WI38 (cell line): ENCODE measurements around the gene TRIML2.
"Not testable (repeated sequence)": the region's sequence is repeated elsewhere in the genome, so short reads cannot be mapped to it uniquely, and the experiment has no call there.

Experiments used
- H3K4me3 ChIP-seq: 2 replicates; pipeline ENCODE4 v1.5.1; 2011; ENCODE audit warnings: low read depth, mild to moderate bottlenecking, control low read depth, low read length
- CTCF ChIP-seq: IDR thresholded peaks from 2 replicates; pipeline ENCODE4 v1.5.1; 2012; ENCODE audit warnings: low read depth, mild to moderate bottlenecking, control low read depth, low read length

Gene TRIML2

GRCh38 chr4:188061083-188061482 is 48.3 kb downstream of the TRIML2 start:
- no peak for TF ChIP-seq CTCF
- H3K4me3 ChIP-seq: no peak overlapping the region

- H3K4me3 ChIP-seq: no peak overlapping the region
- TF ChIP-seq CTCF: no peak
Observed at GRCh38 chr4:188053302-188053701, 56.1 kb downstream of the TRIML2 start.

- TF ChIP-seq CTCF: no peak
- no peak overlapping the region for H3K4me3 ChIP-seq
Observed at GRCh38 chr4:188046657-188047056, 62.7 kb downstream of the TRIML2 start.

- H3K4me3 ChIP-seq: not testable (repeated sequence)
Observed at GRCh38 chr4:188045461-188045860, 63.9 kb downstream of the TRIML2 start.

- TF ChIP-seq CTCF: no peak
Observed at GRCh38 chr4:188043154-188043553, 66.2 kb downstream of the TRIML2 start.

GRCh38 chr4:188042191-188042590 is 67.2 kb downstream of the TRIML2 start:
- TF ChIP-seq CTCF: no peak
- no peak overlapping the region for H3K4me3 ChIP-seq

More at GRCh38 chr4:188043154-188043553, 66.2 kb downstream of the TRIML2 start:
- no peak overlapping the region for H3K4me3 ChIP-seq

GRCh38 chr4:188041721-188042120 is 67.7 kb downstream of the TRIML2 start:
- TF ChIP-seq CTCF: no peak

More at GRCh38 chr4:188041721-188042120, 67.7 kb downstream of the TRIML2 start:
- no peak overlapping the region for H3K4me3 ChIP-seq
